ENCODE measurements around the gene SH2D4B. TPM values are rescaled to one million over a fixed set of nuclear protein-coding genes. Genes with fewer than 3 reads are reported as not detected.

The SH2D4B gene
- polyA plus RNA-seq, 1 donor from 2014 or later: 1.4 TPM

GRCh38 chr10:80539421-80540031, 1.8 kb downstream of the SH2D4B start:
- Histone ChIP-seq H3K4me3 (ENCODE audit: low read length) (no peak overlapping the region), H3K27me3 (ENCODE audit: insufficient read depth, low read depth, low read length) (no peaks in the 10 kb centered on the region), H3K9me3 (ENCODE audit: low read length) (no peaks in the 10 kb centered on the region), H3K4me2 (ENCODE audit: low read length) (no peak overlapping the region), H3K79me2 (replicated peaks; ENCODE audit: insufficient read depth, low read length) (no peaks in the 10 kb centered on the region), H4K20me1 (ENCODE audit: insufficient read depth) (no peaks in the 10 kb centered on the region), H3K9me2 (ENCODE audit: insufficient read depth, low read length) (no peaks in the 10 kb centered on the region), H3F3A (ENCODE audit: insufficient read depth, low read length, poor library complexity, severe bottlenecking) (no peaks in the 10 kb centered on the region), H3K36me3 (ENCODE audit: insufficient read depth, low read length) (no peaks in the 10 kb centered on the region), H2AFZ (ENCODE audit: low read depth, low read length) (no peak overlapping the region), H3K27ac (ENCODE audit: low read length) (no peak overlapping the region), H3K9ac (ENCODE audit: low read length) (no peak overlapping the region)
- TF ChIP-seq EP300 (conservative IDR thresholded peaks at IDR 0.05; ENCODE audit: poor library complexity, severe bottlenecking) (no peak), MXI1 (conservative IDR thresholded peaks at IDR 0.05; ENCODE audit: poor library complexity, severe bottlenecking) (no peak), RAD21 (conservative IDR thresholded peaks at IDR 0.05) (no peak), TAF1 (IDR thresholded peaks at IDR 0.05; ENCODE audit: low read depth) (no peak), CTCF (IDR thresholded peaks at IDR 0.05; ENCODE audit: poor library complexity, severe bottlenecking) (no peak), REST (IDR thresholded peaks at IDR 0.05; ENCODE audit: borderline replicate concordance) (no peak), POLR2AphosphoS5 (IDR thresholded peaks at IDR 0.05) (no peak), EZH2 (IDR thresholded peaks at IDR 0.05; ENCODE audit: borderline replicate concordance, insufficient read depth, low read length, poor library complexity, severe bottlenecking) (no peak), SMC3 (conservative IDR thresholded peaks at IDR 0.05; ENCODE audit: poor library complexity) (no peak)

GRCh38 chr10:80540136-80540535, 2.4 kb downstream of the SH2D4B start:
- no peaks in the 10 kb centered on the region for H3K36me3 ChIP-seq (ENCODE audit: insufficient read depth, low read length)
- H3K9ac ChIP-seq (ENCODE audit: low read length): no peak overlapping the region

More at GRCh38 chr10:80540136-80540535, 2.4 kb downstream of the SH2D4B start:
- Histone ChIP-seq H3K79me2 (replicated peaks; ENCODE audit: insufficient read depth, low read length) (no peaks in the 10 kb centered on the region), H3K27ac (ENCODE audit: low read length) (no peak overlapping the region), H4K20me1 (ENCODE audit: insufficient read depth) (no peaks in the 10 kb centered on the region), H3K27me3 (ENCODE audit: insufficient read depth, low read depth, low read length) (no peaks in the 10 kb centered on the region), H3K9me2 (ENCODE audit: insufficient read depth, low read length) (no peaks in the 10 kb centered on the region), H3K4me2 (ENCODE audit: low read length) (no peak overlapping the region), H3K4me3 (ENCODE audit: low read length) (no peak overlapping the region), H3F3A (ENCODE audit: insufficient read depth, low read length, poor library complexity, severe bottlenecking) (no peaks in the 10 kb centered on the region), H3K9me3 (ENCODE audit: low read length) (no peaks in the 10 kb centered on the region), H2AFZ (ENCODE audit: low read depth, low read length) (no peak overlapping the region)
- TF ChIP-seq REST (IDR thresholded peaks at IDR 0.05; ENCODE audit: borderline replicate concordance) (no peak), MXI1 (conservative IDR thresholded peaks at IDR 0.05; ENCODE audit: poor library complexity, severe bottlenecking) (no peak), POLR2AphosphoS5 (IDR thresholded peaks at IDR 0.05) (no peak), EP300 (conservative IDR thresholded peaks at IDR 0.05; ENCODE audit: poor library complexity, severe bottlenecking) (no peak), EZH2 (IDR thresholded peaks at IDR 0.05; ENCODE audit: borderline replicate concordance, insufficient read depth, low read length, poor library complexity, severe bottlenecking) (no peak), TAF1 (IDR thresholded peaks at IDR 0.05; ENCODE audit: low read depth) (no peak), CTCF (IDR thresholded peaks at IDR 0.05; ENCODE audit: poor library complexity, severe bottlenecking) (no peak), RAD21 (conservative IDR thresholded peaks at IDR 0.05) (no peak), SMC3 (conservative IDR thresholded peaks at IDR 0.05; ENCODE audit: poor library complexity) (no peak)
